Adrenal gland (tissue), 5 donors: ENCODE data around the gene GAN.

ENCODE experiments used
- POLR2A ChIP-seq, 2 donors: fragments of 450-650 bp; IDR thresholded peaks; one replicate each; pipeline ENCODE4 v1.6.1; 2017; ENCODE audit warnings: antibody characterized with exemption in 2 of 2, mild to moderate bottlenecking in 2 of 2, moderate library complexity in 1 of 2
- TF ChIP-seq, protein P1 (sequence below), 6 experiments: fragments of 450-650 bp in 4 of 6; fragments of 200-600 bp in 2 of 6; sonication (generic) in 1 of 6; IDR thresholded peaks; 1 replicate in 5 of 6; 2 replicates in 1 of 6; pipeline versions ENCODE4 v1.5.1 to v1.8.0; 2016 to 2021; ENCODE audit warnings: antibody characterized with exemption in 6 of 6, mild to moderate bottlenecking in 2 of 6, moderate library complexity in 1 of 6
- donor health status: DM: no; HTN: no; CAD: no.

DNA sequence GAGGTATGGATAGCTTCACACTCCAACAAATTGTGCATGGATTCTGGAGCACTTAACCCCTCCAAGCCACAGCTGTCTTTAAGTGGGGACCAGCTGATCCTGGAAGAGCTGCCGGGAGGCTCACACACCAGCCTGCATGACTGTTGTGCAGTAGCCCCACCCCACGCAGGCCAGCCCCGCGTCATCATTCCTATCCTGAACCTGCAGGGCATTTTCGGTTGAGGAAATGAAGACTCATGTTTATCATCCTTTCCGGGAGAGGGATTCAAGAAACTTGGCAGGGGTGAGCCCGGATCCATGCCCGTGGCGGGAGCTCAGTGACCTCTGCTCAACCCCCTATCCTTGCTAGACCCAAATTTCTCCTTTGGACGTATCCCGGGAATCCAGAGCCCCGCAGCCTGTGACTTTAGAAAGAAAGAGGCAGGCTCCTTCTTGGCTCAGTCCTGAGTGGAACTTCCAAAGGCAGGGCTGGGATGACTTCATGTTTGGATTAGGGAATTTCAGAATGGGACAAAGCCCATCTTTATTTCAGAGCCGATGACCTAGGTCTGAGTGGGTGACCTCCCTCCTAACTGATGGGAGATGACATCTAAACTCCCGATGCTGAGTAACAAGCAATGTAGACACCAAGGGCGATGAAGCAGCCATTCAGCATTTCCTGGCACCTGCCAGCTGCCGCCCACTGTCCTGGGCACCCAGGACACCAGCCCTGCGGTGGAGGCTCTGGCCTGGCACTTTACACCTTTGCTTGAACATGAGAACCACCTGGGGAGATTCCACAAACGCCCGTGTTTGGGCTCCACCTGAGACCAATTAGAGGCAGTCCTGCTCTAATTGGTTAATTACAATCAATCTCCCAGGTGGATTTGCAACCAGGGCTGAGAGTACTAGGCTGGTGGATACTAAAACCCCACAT, 86.5 kb downstream of the GAN start:
- TF ChIP-seq, protein P1, sequence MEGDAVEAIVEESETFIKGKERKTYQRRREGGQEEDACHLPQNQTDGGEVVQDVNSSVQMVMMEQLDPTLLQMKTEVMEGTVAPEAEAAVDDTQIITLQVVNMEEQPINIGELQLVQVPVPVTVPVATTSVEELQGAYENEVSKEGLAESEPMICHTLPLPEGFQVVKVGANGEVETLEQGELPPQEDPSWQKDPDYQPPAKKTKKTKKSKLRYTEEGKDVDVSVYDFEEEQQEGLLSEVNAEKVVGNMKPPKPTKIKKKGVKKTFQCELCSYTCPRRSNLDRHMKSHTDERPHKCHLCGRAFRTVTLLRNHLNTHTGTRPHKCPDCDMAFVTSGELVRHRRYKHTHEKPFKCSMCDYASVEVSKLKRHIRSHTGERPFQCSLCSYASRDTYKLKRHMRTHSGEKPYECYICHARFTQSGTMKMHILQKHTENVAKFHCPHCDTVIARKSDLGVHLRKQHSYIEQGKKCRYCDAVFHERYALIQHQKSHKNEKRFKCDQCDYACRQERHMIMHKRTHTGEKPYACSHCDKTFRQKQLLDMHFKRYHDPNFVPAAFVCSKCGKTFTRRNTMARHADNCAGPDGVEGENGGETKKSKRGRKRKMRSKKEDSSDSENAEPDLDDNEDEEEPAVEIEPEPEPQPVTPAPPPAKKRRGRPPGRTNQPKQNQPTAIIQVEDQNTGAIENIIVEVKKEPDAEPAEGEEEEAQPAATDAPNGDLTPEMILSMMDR (IDR thresholded peaks at IDR 0.05): no peak
- no peak for TF ChIP-seq POLR2A (IDR thresholded peaks at IDR 0.05)
